GM12878 (cell line): ENCODE data around the gene CARD19. TPM values are rescaled to one million over a fixed set of nuclear protein-coding genes. Genes with fewer than 3 reads are reported as not detected.

Experiments
- BCL11A ChIP-seq: IDR thresholded peaks from 2 replicates; pipeline ENCODE4 v1.6.1; 2011; ENCODE audit warnings: low read depth, low read length
- CBFB ChIP-seq: IDR thresholded peaks from 2 replicates; pipeline ENCODE4 v1.6.1; 2016; ENCODE audit warnings: antibody characterized with exemption, low read depth
- EGR1 ChIP-seq, 2 experiments: IDR thresholded peaks; 1 replicate in 1 of 2; 2 replicates in 1 of 2; pipeline ENCODE4 v1.6.1; 2011 to 2012; ENCODE audit warnings: low read depth in 2 of 2, low read length in 2 of 2, borderline replicate concordance in 1 of 2, mild to moderate bottlenecking in 1 of 2, moderate library complexity in 1 of 2
- ETV6 ChIP-seq, 2 experiments: fragments of 450-650 bp in 1 of 2; IDR thresholded peaks in 1 of 2; conservative IDR thresholded peaks in 1 of 2; 2 replicates each; pipeline ENCODE4 v1.6.1; 2014; ENCODE audit warnings: antibody characterized with exemption in 1 of 2, borderline replicate concordance in 1 of 2, low read depth in 1 of 2, mild to moderate bottlenecking in 1 of 2, moderate library complexity in 1 of 2
- FOXK2 ChIP-seq: fragments of 450-650 bp; IDR thresholded peaks from 2 replicates; pipeline ENCODE4 v1.6.1; 2017; ENCODE audit warnings: mild to moderate bottlenecking, moderate library complexity
- GABPA ChIP-seq: IDR thresholded peaks from 2 replicates; pipeline ENCODE4 v1.6.1; 2014; ENCODE audit warnings: antibody characterized with exemption, low read depth, mild to moderate bottlenecking, inconsistent platforms
- HDAC2 ChIP-seq: fragments of 200-600 bp; sonication (generic); IDR thresholded peaks from 2 replicates; pipeline ENCODE4 v1.6.1; 2017
- IKZF1 ChIP-seq: fragments of 450-650 bp; conservative IDR thresholded peaks from 2 replicates; pipeline ENCODE4 v1.6.1; 2017; ENCODE audit warnings: antibody characterized with exemption, mild to moderate bottlenecking
- NR2C1 ChIP-seq: fragments of 450-650 bp; IDR thresholded peaks from 2 replicates; pipeline ENCODE4 v1.6.1; 2017; ENCODE audit warnings: antibody characterized with exemption, mild to moderate bottlenecking, moderate library complexity
- NR2C2 ChIP-seq: IDR thresholded peaks from 2 replicates; pipeline ENCODE4 v1.6.1; 2011; ENCODE audit warnings: borderline replicate concordance, low read depth; ENCODE audit not compliant: control insufficient read depth, insufficient read length
- POLR2AphosphoS2 ChIP-seq: IDR thresholded peaks from 2 replicates; pipeline ENCODE4 v1.6.1; 2011; ENCODE audit warnings: low read depth, mild to moderate bottlenecking, low read length, improper control_type of control experiment, moderate library complexity
- SREBF2 ChIP-seq: IDR thresholded peaks from 2 replicates; pipeline ENCODE4 v1.6.1; 2012; ENCODE audit warnings: mild to moderate bottlenecking, low read length
- TAF1 ChIP-seq: IDR thresholded peaks from 2 replicates; pipeline ENCODE4 v1.6.1; 2011; ENCODE audit warnings: mild to moderate bottlenecking, low read depth, low read length, borderline replicate concordance
- YY1 ChIP-seq: IDR thresholded peaks from 2 replicates; pipeline ENCODE4 v1.6.1; 2011; ENCODE audit warnings: low read depth, mild to moderate bottlenecking, low read length
- ZNF207 ChIP-seq: fragments of 450-650 bp; IDR thresholded peaks from 2 replicates; pipeline ENCODE4 v1.6.1; 2014; ENCODE audit warnings: antibody characterized with exemption, mild to moderate bottlenecking, borderline replicate concordance
- ZNF217 ChIP-seq: fragments of 450-650 bp; IDR thresholded peaks from 2 replicates; pipeline ENCODE4 v1.6.1; 2017; ENCODE audit warnings: antibody characterized with exemption, mild to moderate bottlenecking
- ZNF592 ChIP-seq: fragments of 450-650 bp; IDR thresholded peaks from 2 replicates; pipeline ENCODE4 v1.6.1; 2017; ENCODE audit warnings: mild to moderate bottlenecking, moderate library complexity
- polyA plus RNA-seq, 11 experiments: library from polyadenylated mRNA; depleted of rRNA in 4 of 11; unstranded in 6 of 11; stranded (reverse) in 5 of 11; fragments of >200 nt; fragmentation: Nextera tagmentation in 4 of 11; fragmentation: Illumina TruSeq in 1 of 11; extraction: Ambion mirVana in 4 of 11; extraction: Trizol in 1 of 11; gene quantifications; 1 replicate in 1 of 11; 2 replicates in 10 of 11; pipeline versions ENCODE4 v1.2.1 to v1.2.3, GENCODE V29; 2011 to 2016; ENCODE audit warnings: inconsistent platforms in 2 of 11, missing spikeins in 2 of 11, low read depth in 1 of 11
- total RNA-seq, 4 experiments: library from RNA; depleted of rRNA in 3 of 4; stranded (reverse); fragments of >200 nt in 3 of 4; fragmentation: Illumina TruSeq in 1 of 4; extraction: Trizol in 1 of 4; gene quantifications; 2 replicates each; pipeline versions ENCODE4 v1.2.1 to v1.2.3, GENCODE V29; 2013 to 2021
- TF ChIP-seq, protein P1 (sequence below): IDR thresholded peaks from 2 replicates; pipeline ENCODE4 v1.6.1; 2011; ENCODE audit warnings: borderline replicate concordance, low read depth, mild to moderate bottlenecking, moderate library complexity, mixed read lengths, low read length; ENCODE audit not compliant: insufficient read depth; ENCODE audit errors: extremely low read length
- TF ChIP-seq, protein P2 (sequence below): fragments of 450-650 bp; IDR thresholded peaks from 2 replicates; pipeline ENCODE4 v1.6.1; 2014; ENCODE audit warnings: mild to moderate bottlenecking
- TF ChIP-seq, protein P3 (sequence below): IDR thresholded peaks from 2 replicates; pipeline ENCODE4 v1.6.1; 2012; ENCODE audit warnings: low read length, inconsistent platforms
- TF ChIP-seq, protein P4 (sequence below): fragments of 150-350 bp; IDR thresholded peaks from 2 replicates; pipeline ENCODE4 v1.6.1; 2014; ENCODE audit warnings: mild to moderate bottlenecking, low read depth, low read length

The CARD19 gene
- total and polyA plus RNA-seq, 10 of the 15 experiments (the other 5 are each of a cell fraction or from before 2014, with no cell fraction given) = 0.61 to 41.6 (median 19.9) TPM

- TF ChIP-seq SREBF2 (no peak), NR2C2 (peak; percentile 95), FOXK2 (peak; percentile 88), POLR2AphosphoS2 (peak; percentile 78; the same call in 1 of the 2 replicates), IKZF1 (peak; percentile 92), ZNF207 (no peak), BCL11A (peak; percentile 69; the same call in 1 of the 2 replicates), EGR1 (IDR thresholded peaks at IDR 0.05; ENCODE audit: borderline replicate concordance in 1 of 2, low read depth in 2 of 2, low read length in 2 of 2) (no peak), YY1 (peak; percentile 89), TAF1 (peak; percentile 76), GABPA (no peak), ETV6 (conservative IDR thresholded peaks at IDR 0.05 in 1 of 2, IDR thresholded peaks at IDR 0.05 in 1 of 2; ENCODE audit: borderline replicate concordance in 1 of 2, low read depth in 1 of 2) (0 out of 4 replicates have a peak, but pooled peaks of 1 of the 2 experiments have one; percentile 52), ZNF217 (0 out of 2 replicates have a peak, but pooled peaks have one; percentile 60), CBFB (peak; percentile 95), ZNF592 (0 out of 2 replicates have a peak, but pooled peaks have one; percentile 53), HDAC2 (no peak), NR2C1 (peak; percentile 84)
- TF ChIP-seq, protein P1, sequence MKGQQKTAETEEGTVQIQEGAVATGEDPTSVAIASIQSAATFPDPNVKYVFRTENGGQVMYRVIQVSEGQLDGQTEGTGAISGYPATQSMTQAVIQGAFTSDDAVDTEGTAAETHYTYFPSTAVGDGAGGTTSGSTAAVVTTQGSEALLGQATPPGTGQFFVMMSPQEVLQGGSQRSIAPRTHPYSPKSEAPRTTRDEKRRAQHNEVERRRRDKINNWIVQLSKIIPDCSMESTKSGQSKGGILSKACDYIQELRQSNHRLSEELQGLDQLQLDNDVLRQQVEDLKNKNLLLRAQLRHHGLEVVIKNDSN = no peak
- TF ChIP-seq, protein P2, sequence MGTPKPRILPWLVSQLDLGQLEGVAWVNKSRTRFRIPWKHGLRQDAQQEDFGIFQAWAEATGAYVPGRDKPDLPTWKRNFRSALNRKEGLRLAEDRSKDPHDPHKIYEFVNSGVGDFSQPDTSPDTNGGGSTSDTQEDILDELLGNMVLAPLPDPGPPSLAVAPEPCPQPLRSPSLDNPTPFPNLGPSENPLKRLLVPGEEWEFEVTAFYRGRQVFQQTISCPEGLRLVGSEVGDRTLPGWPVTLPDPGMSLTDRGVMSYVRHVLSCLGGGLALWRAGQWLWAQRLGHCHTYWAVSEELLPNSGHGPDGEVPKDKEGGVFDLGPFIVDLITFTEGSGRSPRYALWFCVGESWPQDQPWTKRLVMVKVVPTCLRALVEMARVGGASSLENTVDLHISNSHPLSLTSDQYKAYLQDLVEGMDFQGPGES = no peak
- TF ChIP-seq, protein P3, sequence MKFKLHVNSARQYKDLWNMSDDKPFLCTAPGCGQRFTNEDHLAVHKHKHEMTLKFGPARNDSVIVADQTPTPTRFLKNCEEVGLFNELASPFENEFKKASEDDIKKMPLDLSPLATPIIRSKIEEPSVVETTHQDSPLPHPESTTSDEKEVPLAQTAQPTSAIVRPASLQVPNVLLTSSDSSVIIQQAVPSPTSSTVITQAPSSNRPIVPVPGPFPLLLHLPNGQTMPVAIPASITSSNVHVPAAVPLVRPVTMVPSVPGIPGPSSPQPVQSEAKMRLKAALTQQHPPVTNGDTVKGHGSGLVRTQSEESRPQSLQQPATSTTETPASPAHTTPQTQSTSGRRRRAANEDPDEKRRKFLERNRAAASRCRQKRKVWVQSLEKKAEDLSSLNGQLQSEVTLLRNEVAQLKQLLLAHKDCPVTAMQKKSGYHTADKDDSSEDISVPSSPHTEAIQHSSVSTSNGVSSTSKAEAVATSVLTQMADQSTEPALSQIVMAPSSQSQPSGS = no peak
- TF ChIP-seq, protein P4, sequence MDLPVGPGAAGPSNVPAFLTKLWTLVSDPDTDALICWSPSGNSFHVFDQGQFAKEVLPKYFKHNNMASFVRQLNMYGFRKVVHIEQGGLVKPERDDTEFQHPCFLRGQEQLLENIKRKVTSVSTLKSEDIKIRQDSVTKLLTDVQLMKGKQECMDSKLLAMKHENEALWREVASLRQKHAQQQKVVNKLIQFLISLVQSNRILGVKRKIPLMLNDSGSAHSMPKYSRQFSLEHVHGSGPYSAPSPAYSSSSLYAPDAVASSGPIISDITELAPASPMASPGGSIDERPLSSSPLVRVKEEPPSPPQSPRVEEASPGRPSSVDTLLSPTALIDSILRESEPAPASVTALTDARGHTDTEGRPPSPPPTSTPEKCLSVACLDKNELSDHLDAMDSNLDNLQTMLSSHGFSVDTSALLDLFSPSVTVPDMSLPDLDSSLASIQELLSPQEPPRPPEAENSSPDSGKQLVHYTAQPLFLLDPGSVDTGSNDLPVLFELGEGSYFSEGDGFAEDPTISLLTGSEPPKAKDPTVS = no peak
These were observed 31.5 kb upstream of the CARD19 start (continued) for GRCh38 chr9:93064392-93065134.
